ENCODE data around the gene TMEM38B. TPM values are rescaled to one million over a fixed set of nuclear protein-coding genes. Genes with fewer than 3 reads are reported as not detected.

The TMEM38B gene
- total RNA-seq, 1 experiment from 2014 or later = 22.6 TPM

- no peaks in the 10 kb centered on the region for H3K9me3 ChIP-seq (ENCODE audit: low read depth, low read length, poor library complexity, severe bottlenecking)
- intact Hi-C loops (cut with micrococcal nuclease; ENCODE audit: unreplicated experiment) = no loop called here
Observed at GRCh38 chr9:105667867-105668266, 26.5 kb upstream of the TMEM38B start.

GRCh38 chr9:105670315-105670714, 24.0 kb upstream of the TMEM38B start:
- Histone ChIP-seq H3K27me3 (replicated peaks; ENCODE audit: insufficient read depth, low read depth, low read length, poor library complexity) (peaks cover 4% of the 10 kb centered on the region), H3K4me1 (ENCODE audit: insufficient read depth, low read length, poor library complexity, severe bottlenecking) (no peaks in the 10 kb centered on the region), H3K9me3 (ENCODE audit: low read depth, low read length, poor library complexity, severe bottlenecking) (no peaks in the 10 kb centered on the region), H3K4me3 (ENCODE audit: low read depth, low read length, poor library complexity, severe bottlenecking) (no peak overlapping the region), H3K36me3 (ENCODE audit: insufficient read depth, low read length, poor library complexity, severe bottlenecking) (no peaks in the 10 kb centered on the region), H3K27ac (ENCODE audit: low read depth, low read length, poor library complexity, severe bottlenecking) (no peak overlapping the region)
- BruUV-seq (replicated peaks) = no TSS peak
- TF ChIP-seq EZH2 (IDR thresholded peaks at IDR 0.05; ENCODE audit: borderline replicate concordance, low read depth, low read length, poor library complexity, severe bottlenecking) (no peak), CTCF (conservative IDR thresholded peaks at IDR 0.05; ENCODE audit: low read depth, low read length) (no peak)
- DNase-seq (ENCODE audit: low spot score) = no peak
- intact Hi-C loops (cut with micrococcal nuclease; ENCODE audit: unreplicated experiment) = no loop called here
- POLR2A ChIA-PET (ENCODE audit: low non-redundant PET) = no interaction called here
- CTCF ChIA-PET = no interaction called here

More at GRCh38 chr9:105667867-105668266, 26.5 kb upstream of the TMEM38B start:
- TF ChIP-seq CTCF (conservative IDR thresholded peaks at IDR 0.05; ENCODE audit: low read depth, low read length) (no peak), EZH2 (IDR thresholded peaks at IDR 0.05; ENCODE audit: borderline replicate concordance, low read depth, low read length, poor library complexity, severe bottlenecking) (no peak)
- no peak for DNase-seq (ENCODE audit: low spot score)
- Histone ChIP-seq H3K36me3 (ENCODE audit: insufficient read depth, low read length, poor library complexity, severe bottlenecking) (no peaks in the 10 kb centered on the region), H3K27ac (ENCODE audit: low read depth, low read length, poor library complexity, severe bottlenecking) (no peak overlapping the region), H3K27me3 (replicated peaks; ENCODE audit: insufficient read depth, low read depth, low read length, poor library complexity) (peaks cover 4% of the 10 kb centered on the region), H3K4me1 (ENCODE audit: insufficient read depth, low read length, poor library complexity, severe bottlenecking) (no peaks in the 10 kb centered on the region), H3K4me3 (ENCODE audit: low read depth, low read length, poor library complexity, severe bottlenecking) (no peak overlapping the region)
- ChIA-PET CTCF (no interaction called here), POLR2A (ENCODE audit: low non-redundant PET) (no interaction called here)
- BruUV-seq (replicated peaks) = no TSS peak

GRCh38 chr9:105670775-105671174, 23.6 kb upstream of the TMEM38B start:
- CTCF ChIA-PET = no interaction called here
- H3K9me3 ChIP-seq (ENCODE audit: low read depth, low read length, poor library complexity, severe bottlenecking) = no peaks in the 10 kb centered on the region
- H3K4me3 ChIP-seq (ENCODE audit: low read depth, low read length, poor library complexity, severe bottlenecking) = no peak overlapping the region
- POLR2A ChIA-PET (ENCODE audit: low non-redundant PET) = no interaction called here
- no TSS peak for BruUV-seq (replicated peaks)
- intact Hi-C loops (cut with micrococcal nuclease; ENCODE audit: unreplicated experiment) = no loop called here
- H3K27me3 ChIP-seq (replicated peaks; ENCODE audit: insufficient read depth, low read depth, low read length, poor library complexity) = peaks cover 4% of the 10 kb centered on the region
- no peaks in the 10 kb centered on the region for H3K36me3 ChIP-seq (ENCODE audit: insufficient read depth, low read length, poor library complexity, severe bottlenecking)
- H3K27ac ChIP-seq (ENCODE audit: low read depth, low read length, poor library complexity, severe bottlenecking) = no peak overlapping the region
- DNase-seq (ENCODE audit: low spot score) = no peak
- H3K4me1 ChIP-seq (ENCODE audit: insufficient read depth, low read length, poor library complexity, severe bottlenecking) = no peaks in the 10 kb centered on the region
- no peak for TF ChIP-seq CTCF (conservative IDR thresholded peaks at IDR 0.05; ENCODE audit: low read depth, low read length)
- no peak for TF ChIP-seq EZH2 (IDR thresholded peaks at IDR 0.05; ENCODE audit: borderline replicate concordance, low read depth, low read length, poor library complexity, severe bottlenecking)
